Heart left ventricle (tissue), 13 donors: ENCODE data around the gene ERFL.

ENCODE experiments used
- POLR2A ChIP-seq, 2 donors: fragments of 450-650 bp; IDR thresholded peaks; one replicate each; pipeline ENCODE4 v1.6.1; 2017; ENCODE audit warnings: antibody characterized with exemption in 2 of 2, mild to moderate bottlenecking in 2 of 2, moderate library complexity in 2 of 2
- TF ChIP-seq, protein P1 (sequence below), 12 donors: fragments of 200-600 bp; sonication (generic) in 4 of 12; IDR thresholded peaks; one replicate each; pipeline versions ENCODE4 v1.5.0 to v1.8.0; 2018 to 2022; ENCODE audit warnings: antibody characterized with exemption in 12 of 12, mild to moderate bottlenecking in 5 of 12
- donor health status: ischemic (EF 13 %, LVEDD 7.1; RV severe dilation, severe dysfunction).
- donor health status: DM: no; HTN: yes; CAD: no.
- donor health status: DM: no; HTN: no; CAD: no.
- donor health status: ischemic (EF 25% LVEDD 6.9; RV normal size, moderate dysfunction).
- donor health status: ischemic (EF 25% LVEDD 5.7; RV mildly dilated, moderate dysfunction).
- donor health status: ischemic (EF 35%, LVEDD 5.7; RV mildly dilated, moderate dysfunction).
- donor health status: nonischemic (EF 11% LVEDD 7.7; RV severe dilation, severe dysfunction).
- donor health status: DM: yes; HTN: yes; CAD: no.
- donor health status: PGD.
- donor health status: ischemic (EF 29% LVEDD 5.4; RV normal size, mild dysfunction).
- donor health status: nonischemic (EF 23%, LVEDD 6.1; RV moderate dilation, normal function).

DNA sequence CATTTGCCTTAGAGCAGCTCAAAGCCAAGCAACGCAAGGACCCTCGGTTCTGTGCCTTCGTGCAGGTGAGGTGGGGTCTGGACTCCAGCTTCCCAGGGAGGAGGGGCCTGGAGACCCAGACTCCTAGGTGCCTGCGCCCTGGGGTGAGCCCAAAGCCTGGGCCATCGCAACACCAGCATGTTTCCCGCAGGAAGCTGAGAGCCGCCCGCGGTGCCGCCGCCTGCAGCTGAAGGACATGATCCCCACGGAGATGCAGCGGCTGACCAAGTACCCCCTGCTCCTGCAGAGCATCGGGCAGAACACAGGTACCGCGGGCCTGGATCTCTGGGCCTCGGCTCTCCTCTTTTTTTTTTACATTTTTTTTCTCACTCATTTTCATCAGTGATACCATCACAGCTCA is 25.7 kb downstream of the ERFL start:
- TF ChIP-seq, protein P1, sequence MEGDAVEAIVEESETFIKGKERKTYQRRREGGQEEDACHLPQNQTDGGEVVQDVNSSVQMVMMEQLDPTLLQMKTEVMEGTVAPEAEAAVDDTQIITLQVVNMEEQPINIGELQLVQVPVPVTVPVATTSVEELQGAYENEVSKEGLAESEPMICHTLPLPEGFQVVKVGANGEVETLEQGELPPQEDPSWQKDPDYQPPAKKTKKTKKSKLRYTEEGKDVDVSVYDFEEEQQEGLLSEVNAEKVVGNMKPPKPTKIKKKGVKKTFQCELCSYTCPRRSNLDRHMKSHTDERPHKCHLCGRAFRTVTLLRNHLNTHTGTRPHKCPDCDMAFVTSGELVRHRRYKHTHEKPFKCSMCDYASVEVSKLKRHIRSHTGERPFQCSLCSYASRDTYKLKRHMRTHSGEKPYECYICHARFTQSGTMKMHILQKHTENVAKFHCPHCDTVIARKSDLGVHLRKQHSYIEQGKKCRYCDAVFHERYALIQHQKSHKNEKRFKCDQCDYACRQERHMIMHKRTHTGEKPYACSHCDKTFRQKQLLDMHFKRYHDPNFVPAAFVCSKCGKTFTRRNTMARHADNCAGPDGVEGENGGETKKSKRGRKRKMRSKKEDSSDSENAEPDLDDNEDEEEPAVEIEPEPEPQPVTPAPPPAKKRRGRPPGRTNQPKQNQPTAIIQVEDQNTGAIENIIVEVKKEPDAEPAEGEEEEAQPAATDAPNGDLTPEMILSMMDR (IDR thresholded peaks at IDR 0.05): no peak
- TF ChIP-seq POLR2A (IDR thresholded peaks at IDR 0.05): no peak
